22Rv1 (cell line): ENCODE measurements around the gene ISM1.

Experiments used
- CTCF ChIP-seq: fragments of 450-650 bp; IDR thresholded peaks from 2 replicates; pipeline ENCODE4 v1.5.1; 2017; ENCODE audit warnings: mild to moderate bottlenecking
- ZFX ChIP-seq: fragments of 450-650 bp; IDR thresholded peaks from 2 replicates; pipeline ENCODE4 v1.6.1; 2017; ENCODE audit warnings: antibody characterized with exemption, borderline replicate concordance

GRCh38 chr20:13211956-13212618 lies 9.0 kb upstream of the ISM1 start:
- no peak for TF ChIP-seq CTCF
- TF ChIP-seq ZFX = no peak
